ENCODE results near the gene EVA1B.

The EVA1B gene

GRCh38 chr1:36300526-36300925 lies 22.9 kb downstream of the EVA1B start:
- DNase-seq (no peak), ATAC-seq (ENCODE audit: insufficient read depth, low read depth) (no peak)
- H2AFZ ChIP-seq (ENCODE audit: low read depth, low read length): no peak overlapping the region
- no peak overlapping the region for H3K27ac ChIP-seq (ENCODE audit: low read length)
- no peak overlapping the region for H3K4me2 ChIP-seq (ENCODE audit: insufficient read depth, low read length)
- no peaks in the 10 kb centered on the region for H3K9me3 ChIP-seq (ENCODE audit: insufficient read depth, low read length, severe bottlenecking)
- TF ChIP-seq CTCF (IDR thresholded peaks at IDR 0.05; ENCODE audit: borderline replicate concordance, extremely low read depth, low read length, poor library complexity, severe bottlenecking): no peak
- no peak for TF ChIP-seq EZH2 (IDR thresholded peaks at IDR 0.05; ENCODE audit: borderline replicate concordance, low read depth, low read length, severe bottlenecking)
- no peak overlapping the region for H3K9ac ChIP-seq (ENCODE audit: low read depth, low read length)
- H3K4me3 ChIP-seq (ENCODE audit: low read depth in 1 of 2, low read length in 2 of 2): no peak overlapping the region
- peaks cover 84% of the 10 kb centered on the region for H3K36me3 ChIP-seq (ENCODE audit: insufficient read depth, low read length)
- H3K4me1 ChIP-seq (ENCODE audit: insufficient read depth, low read length): no peaks in the 10 kb centered on the region
- H3K27me3 ChIP-seq (ENCODE audit: insufficient read depth, low read length, poor library complexity): no peaks in the 10 kb centered on the region
- peaks cover 3% of the 10 kb centered on the region; the same call in 1 of the 2 replicates for H4K20me1 ChIP-seq (ENCODE audit: insufficient read depth, low read length)
- no peaks in the 10 kb centered on the region for H3K79me2 ChIP-seq (ENCODE audit: insufficient read depth, low read length)

DNA sequence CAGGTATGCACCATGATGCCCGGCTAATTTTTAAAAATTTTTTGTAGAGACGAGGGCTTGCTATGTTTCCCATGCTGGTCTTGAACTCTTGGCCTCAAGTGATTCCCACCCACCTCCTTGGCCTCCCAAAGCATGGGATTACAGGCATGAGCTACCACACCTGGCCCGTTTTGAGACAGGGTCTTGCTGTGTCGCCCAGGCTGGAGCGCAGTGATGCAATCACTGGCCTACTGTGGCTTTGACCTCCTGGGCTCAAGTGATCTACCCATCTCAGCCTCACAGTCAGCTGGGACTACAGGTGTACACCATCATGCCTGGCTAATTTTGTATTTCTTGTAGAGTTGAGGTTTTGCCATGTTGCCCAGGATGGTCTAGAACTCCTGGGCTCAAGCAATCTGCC lies 24.8 kb downstream of the EVA1B start:
- Histone ChIP-seq H3K9me3 (ENCODE audit: insufficient read depth, low read length, severe bottlenecking) (no peaks in the 10 kb centered on the region), H4K20me1 (ENCODE audit: insufficient read depth, low read length) (no peaks in the 10 kb centered on the region; the same call in 1 of the 2 replicates), H3K4me1 (ENCODE audit: insufficient read depth, low read length) (no peaks in the 10 kb centered on the region), H3K27me3 (ENCODE audit: insufficient read depth, low read length, poor library complexity) (no peaks in the 10 kb centered on the region), H3K4me3 (ENCODE audit: low read depth in 1 of 2, low read length in 2 of 2) (no peak overlapping the region), H3K9ac (ENCODE audit: low read depth, low read length) (no peak overlapping the region), H3K4me2 (ENCODE audit: insufficient read depth, low read length) (no peak overlapping the region), H3K79me2 (ENCODE audit: insufficient read depth, low read length) (no peaks in the 10 kb centered on the region; the same call in 1 of the 2 replicates), H2AFZ (ENCODE audit: low read depth, low read length) (no peak overlapping the region), H3K27ac (ENCODE audit: low read length) (no peak overlapping the region), H3K36me3 (ENCODE audit: insufficient read depth, low read length) (peaks cover 95% of the 10 kb centered on the region)
- DNase-seq: no peak
- TF ChIP-seq CTCF (IDR thresholded peaks at IDR 0.05; ENCODE audit: borderline replicate concordance, extremely low read depth, low read length, poor library complexity, severe bottlenecking): no peak
- no peak for TF ChIP-seq EZH2 (IDR thresholded peaks at IDR 0.05; ENCODE audit: borderline replicate concordance, low read depth, low read length, severe bottlenecking)
- ATAC-seq (ENCODE audit: insufficient read depth, low read depth): no peak

DNA sequence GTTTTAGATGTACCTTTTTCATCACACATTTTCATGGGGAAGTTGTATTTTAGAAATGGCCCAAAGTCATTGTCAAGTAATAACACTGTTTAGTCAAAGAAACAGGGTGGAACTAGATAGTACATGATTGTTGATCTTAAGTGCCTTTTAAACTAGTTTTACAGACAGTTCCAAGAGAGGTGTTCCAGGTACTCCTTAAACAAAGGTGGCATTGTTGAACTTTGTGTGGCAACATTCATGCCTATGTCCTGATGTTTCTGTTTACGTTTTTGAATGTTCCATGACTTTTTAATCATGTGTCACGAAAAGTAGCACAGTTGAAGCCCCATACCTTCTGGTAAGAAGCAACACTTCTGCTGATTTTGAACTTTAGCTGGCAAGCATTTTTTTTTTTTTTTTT lies 26.4 kb downstream of the EVA1B start:
- Histone ChIP-seq H4K20me1 (ENCODE audit: insufficient read depth, low read length) (no peaks in the 10 kb centered on the region), H3K27me3 (ENCODE audit: insufficient read depth, low read length, poor library complexity) (no peaks in the 10 kb centered on the region), H3K36me3 (ENCODE audit: insufficient read depth, low read length) (peaks cover 96% of the 10 kb centered on the region), H3K9me3 (ENCODE audit: insufficient read depth, low read length, severe bottlenecking) (no peaks in the 10 kb centered on the region), H3K27ac (ENCODE audit: low read length) (no peak overlapping the region), H3K9ac (ENCODE audit: low read depth, low read length) (no peak overlapping the region), H3K4me3 (ENCODE audit: low read depth in 1 of 2, low read length in 2 of 2) (no peak overlapping the region), H3K4me1 (ENCODE audit: insufficient read depth, low read length) (no peaks in the 10 kb centered on the region), H3K4me2 (ENCODE audit: insufficient read depth, low read length) (no peak overlapping the region), H3K79me2 (ENCODE audit: insufficient read depth, low read length) (no peaks in the 10 kb centered on the region; the same call in 1 of the 2 replicates), H2AFZ (ENCODE audit: low read depth, low read length) (no peak overlapping the region)
- TF ChIP-seq CTCF (IDR thresholded peaks at IDR 0.05; ENCODE audit: borderline replicate concordance, extremely low read depth, low read length, poor library complexity, severe bottlenecking): no peak
- TF ChIP-seq EZH2 (IDR thresholded peaks at IDR 0.05; ENCODE audit: borderline replicate concordance, low read depth, low read length, severe bottlenecking): no peak
- ATAC-seq (ENCODE audit: insufficient read depth, low read depth): no peak
- DNase-seq: no peak

DNA sequence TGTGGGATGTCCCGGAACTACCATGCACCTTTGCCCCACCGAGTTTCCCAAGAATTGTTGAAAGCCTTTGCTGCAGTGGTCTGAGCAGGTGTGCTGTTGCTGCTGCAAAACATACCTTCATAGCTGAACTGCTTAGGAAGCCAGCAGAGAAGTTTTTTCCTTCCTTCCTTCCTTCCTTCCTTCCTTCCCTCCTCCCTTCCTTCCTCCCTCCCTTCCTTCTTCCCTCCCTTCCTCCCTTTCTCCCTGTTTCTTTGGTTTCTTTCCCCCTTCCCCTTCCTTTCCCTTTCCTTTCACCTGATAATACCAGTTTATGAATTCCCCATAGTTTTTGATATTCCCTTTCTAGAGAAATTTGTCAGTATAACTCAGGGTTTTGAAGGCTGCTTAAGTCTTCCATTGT lies 28.1 kb downstream of the EVA1B start:
- TF ChIP-seq EZH2 (IDR thresholded peaks at IDR 0.05; ENCODE audit: borderline replicate concordance, low read depth, low read length, severe bottlenecking) (no peak), CTCF (IDR thresholded peaks at IDR 0.05; ENCODE audit: borderline replicate concordance, extremely low read depth, low read length, poor library complexity, severe bottlenecking) (no peak)
- no peaks in the 10 kb centered on the region for H3K4me1 ChIP-seq (ENCODE audit: insufficient read depth, low read length)
- H3K27ac ChIP-seq (ENCODE audit: low read length): no peak overlapping the region
- H3K9me3 ChIP-seq (ENCODE audit: insufficient read depth, low read length, severe bottlenecking): no peaks in the 10 kb centered on the region
- no peak for DNase-seq
- peaks cover 96% of the 10 kb centered on the region for H3K36me3 ChIP-seq (ENCODE audit: insufficient read depth, low read length)
- 0 out of 2 replicates have a peak, but pooled peaks cover 5% of the 10 kb centered on the region for H4K20me1 ChIP-seq (ENCODE audit: insufficient read depth, low read length)
- no peak overlapping the region for H3K9ac ChIP-seq (ENCODE audit: low read depth, low read length)
- H2AFZ ChIP-seq (ENCODE audit: low read depth, low read length): no peak overlapping the region
- H3K4me3 ChIP-seq (ENCODE audit: low read depth in 1 of 2, low read length in 2 of 2): no peak overlapping the region
- ATAC-seq (ENCODE audit: insufficient read depth, low read depth): no peak
- H3K27me3 ChIP-seq (ENCODE audit: insufficient read depth, low read length, poor library complexity): no peaks in the 10 kb centered on the region
- H3K4me2 ChIP-seq (ENCODE audit: insufficient read depth, low read length): no peak overlapping the region
- H3K79me2 ChIP-seq (ENCODE audit: insufficient read depth, low read length): peaks cover 3% of the 10 kb centered on the region

Measured in DND-41 (cell line).